ENCODE results near the gene GARRE1.
"Not testable (repeated sequence)": the region's sequence is repeated elsewhere in the genome, so short reads cannot be mapped to it uniquely, and the experiment has no call there.

Gene GARRE1, protein sequence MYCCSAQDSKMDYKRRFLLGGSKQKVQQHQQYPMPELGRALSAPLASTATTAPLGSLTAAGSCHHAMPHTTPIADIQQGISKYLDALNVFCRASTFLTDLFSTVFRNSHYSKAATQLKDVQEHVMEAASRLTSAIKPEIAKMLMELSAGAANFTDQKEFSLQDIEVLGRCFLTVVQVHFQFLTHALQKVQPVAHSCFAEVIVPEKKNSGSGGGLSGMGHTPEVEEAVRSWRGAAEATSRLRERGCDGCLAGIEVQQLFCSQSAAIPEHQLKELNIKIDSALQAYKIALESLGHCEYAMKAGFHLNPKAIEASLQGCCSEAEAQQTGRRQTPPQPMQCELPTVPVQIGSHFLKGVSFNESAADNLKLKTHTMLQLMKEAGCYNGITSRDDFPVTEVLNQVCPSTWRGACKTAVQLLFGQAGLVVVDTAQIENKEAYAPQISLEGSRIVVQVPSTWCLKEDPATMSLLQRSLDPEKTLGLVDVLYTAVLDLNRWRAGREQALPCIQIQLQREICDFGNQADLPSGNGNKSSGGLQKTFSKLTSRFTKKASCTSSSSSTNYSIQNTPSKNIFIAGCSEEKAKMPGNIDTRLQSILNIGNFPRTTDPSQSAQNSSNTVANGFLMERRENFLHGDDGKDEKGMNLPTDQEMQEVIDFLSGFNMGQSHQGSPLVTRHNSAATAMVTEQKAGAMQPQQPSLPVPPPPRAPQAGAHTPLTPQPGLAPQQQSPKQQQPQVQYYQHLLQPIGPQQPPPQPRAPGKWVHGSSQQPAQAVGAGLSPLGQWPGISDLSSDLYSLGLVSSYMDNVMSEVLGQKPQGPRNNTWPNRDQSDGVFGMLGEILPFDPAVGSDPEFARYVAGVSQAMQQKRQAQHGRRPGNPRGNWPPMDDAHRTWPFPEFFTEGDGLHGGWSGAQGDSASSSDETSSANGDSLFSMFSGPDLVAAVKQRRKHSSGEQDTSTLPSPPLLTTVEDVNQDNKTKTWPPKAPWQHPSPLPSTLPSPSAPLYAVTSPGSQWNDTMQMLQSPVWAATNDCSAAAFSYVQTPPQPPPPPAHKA (N-terminal part only)
- total RNA-seq = 25.9 to 88.2 reads per million in 2 experiments

DNA sequence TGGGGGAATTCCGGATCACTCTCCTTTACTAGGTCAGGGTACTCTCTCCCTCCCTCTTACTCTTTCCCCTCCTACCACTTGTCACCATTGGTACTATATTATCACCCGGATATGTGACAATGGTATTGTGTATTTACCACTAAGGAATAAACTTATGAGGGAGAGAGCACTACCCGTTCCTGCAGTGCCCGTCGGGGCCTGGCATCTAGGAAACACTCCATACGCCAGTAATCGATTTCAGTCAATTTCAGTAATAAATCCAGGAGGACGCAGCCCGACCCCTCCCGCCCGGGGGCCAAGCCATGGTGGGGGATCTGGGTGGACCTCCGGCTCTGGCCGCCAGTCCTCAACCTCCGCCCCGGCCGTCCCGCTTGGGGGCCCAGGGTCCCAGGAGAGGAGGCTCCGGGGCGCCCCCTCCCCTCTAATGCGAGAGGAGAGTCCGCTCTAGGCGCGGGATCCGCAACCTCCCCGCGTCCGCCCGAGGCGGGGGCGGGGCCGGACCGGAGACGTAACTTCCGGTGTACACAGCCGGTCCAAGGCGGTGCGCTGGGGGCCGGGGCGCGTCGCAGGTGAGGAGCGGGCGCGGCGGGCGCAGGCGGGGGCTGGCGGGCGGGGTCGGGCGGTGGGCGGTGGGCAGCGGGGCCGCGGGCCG, at the start of gene GARRE1:
TSS of gene GARRE1 (plus strand) at position 509 of the 652 bp plus-strand sequence. CDS start 45,920 bp downstream, outside the sequence.
- DNase-seq (ENCODE audit: low read depth) = peak; percentile 79

DNA sequence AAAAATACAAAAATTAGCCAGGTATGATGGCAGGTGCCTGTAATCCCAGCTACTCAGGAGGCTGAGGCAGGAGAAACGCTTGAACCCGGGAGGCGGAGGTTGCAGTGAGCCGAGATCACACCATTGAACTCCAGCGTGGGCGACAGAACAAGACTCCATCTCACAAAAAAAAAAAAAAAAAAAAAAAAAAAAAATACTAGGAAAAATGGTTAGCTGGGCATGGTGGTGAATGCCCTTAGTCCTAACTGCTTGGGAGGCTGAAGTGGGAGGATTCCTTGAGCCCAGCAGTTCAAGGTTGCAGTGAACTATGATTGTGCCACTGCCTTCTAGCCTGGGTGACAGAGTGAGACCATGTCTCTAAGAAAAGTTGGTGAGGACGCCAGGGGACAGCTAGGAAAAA, 49.0 kb upstream of the GARRE1 start:
- DNase-seq (ENCODE audit: low read depth) = not testable (repeated sequence)

DNA sequence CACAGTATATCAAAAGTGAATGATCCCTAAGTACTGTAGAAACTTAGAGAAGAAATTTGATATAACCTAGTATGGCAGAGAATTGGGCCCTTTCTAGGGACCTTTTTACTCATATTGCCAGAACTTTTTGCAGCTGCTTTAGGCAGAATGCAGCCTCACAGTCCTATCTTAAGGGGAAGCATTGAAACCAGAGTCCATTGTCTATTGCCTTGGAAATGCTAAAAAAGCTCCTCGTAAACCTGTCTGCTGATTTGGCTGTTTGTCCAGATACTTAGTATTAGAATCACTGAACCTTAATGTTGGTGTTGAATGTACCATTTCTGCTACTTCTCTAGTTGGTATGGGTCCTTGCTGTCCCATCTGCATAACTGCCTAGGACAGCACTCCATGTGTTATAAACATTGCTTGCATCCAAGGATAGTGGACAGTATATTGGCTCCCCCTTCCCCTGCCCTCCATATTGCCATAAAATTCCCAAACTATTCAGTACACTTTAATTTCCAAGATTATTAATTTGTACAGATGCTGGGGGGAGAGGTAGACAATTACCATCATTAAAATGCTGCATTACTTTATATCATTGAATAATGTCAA, 46.0 kb upstream of the GARRE1 start:
- DNase-seq (ENCODE audit: low read depth) = no peak

DNA sequence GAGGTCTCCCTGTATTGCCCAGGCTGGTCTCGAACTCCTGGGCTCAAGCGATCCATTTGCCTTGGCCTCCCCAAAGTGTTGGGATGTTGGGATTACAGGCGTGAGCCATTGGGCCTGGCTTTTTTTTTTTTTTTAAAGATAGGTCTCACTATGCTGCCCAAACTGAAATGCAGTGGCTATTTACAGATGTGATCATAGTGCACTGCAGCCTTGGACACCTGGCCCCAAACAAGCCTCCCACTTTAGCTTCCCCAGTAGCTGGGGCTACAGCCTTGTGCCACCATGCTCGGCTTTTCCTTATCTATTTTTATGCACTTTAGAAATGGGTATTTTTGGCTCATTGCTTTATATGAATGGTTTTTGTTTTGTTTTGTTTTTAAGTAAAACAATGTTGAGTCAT, 44.6 kb upstream of the GARRE1 start:
- no peak for DNase-seq (ENCODE audit: low read depth)

DNA sequence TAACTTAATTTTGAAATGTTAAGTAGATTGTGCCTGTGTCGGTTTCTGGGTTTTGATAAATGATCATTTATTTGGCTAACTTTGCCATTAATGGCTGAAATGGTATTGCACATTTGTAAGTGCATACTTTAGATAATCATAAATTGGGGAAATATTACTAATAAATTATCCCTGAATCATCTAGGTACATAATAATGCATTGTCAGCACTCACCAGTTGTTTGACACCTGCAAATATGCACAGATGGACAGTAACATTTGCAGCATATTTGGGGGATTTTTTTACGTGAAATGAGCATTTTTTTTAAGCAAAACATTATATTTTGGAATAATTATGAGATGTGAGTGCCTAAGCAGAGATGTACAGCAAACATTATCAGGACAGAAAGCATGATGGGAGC, 41.1 kb upstream of the GARRE1 start:
- DNase-seq (ENCODE audit: low read depth) = no peak

DNA sequence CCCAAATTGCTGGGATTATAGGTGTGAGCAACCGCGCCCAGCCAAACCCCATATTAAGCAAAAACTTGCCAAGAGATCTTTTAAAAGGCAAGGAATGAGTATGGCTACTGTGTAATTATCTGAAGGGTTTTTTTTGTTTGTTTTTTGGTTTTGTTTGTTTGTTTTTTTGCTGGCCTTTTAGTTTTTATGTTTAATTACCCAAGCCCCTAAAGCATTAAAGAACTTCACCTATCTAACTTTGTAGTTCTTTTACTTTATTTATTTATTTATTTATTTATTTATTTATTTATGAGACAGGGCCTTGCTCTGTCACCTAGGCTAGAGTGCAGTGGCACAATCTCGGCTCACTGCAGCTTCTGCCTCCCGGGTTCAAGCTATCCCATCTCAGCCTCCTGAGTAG, 40.3 kb upstream of the GARRE1 start:
- no peak for DNase-seq (ENCODE audit: low read depth)

DNA sequence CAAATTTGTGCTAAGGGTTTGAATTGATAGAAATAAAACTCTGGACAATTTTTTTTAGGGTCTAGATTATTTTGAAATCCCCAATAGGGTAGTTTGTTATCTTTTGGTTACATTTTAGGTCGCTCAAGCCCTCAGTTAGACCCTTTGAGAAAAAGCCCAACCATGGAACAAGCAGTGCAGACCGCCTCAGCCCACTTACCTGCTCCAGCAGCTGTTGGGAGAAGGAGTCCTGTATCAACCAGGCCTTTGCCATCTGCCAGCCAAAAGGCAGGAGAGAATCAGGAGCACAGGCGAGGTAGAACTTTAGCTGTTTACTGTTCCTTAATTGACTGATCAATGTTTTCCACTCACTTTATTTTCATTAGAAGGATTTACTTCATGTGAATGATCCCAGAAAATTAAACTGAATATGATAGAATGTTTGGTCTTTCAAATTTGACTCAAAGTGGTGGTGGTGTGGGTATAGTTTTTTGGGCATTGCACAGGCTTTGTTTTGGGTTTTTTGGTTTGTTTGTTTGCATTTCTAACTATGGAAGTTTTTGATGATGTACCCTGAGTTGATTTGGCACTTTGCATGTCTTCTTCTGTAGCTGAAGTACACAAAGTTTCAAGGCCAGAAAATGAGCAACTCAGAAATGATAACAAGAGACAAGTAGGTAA, 39.2 kb upstream of the GARRE1 start:
- DNase-seq (ENCODE audit: low read depth) = no peak

DNA sequence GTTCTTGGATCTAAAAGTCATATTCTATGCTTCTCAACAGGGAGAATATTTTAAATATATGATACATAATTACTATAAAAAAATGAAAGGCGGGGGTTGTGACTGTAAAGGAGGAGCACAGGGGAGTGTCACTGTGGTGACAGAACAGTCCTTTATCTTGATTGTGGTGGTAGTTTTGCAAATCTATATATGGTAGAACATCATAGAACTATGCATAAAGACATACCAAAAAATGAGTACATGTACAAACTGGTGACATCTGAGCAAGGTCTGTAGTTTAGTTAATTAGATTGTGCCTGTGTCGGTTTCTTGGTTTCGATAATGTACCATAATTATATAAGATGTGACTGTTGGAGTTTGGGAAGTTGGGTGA, 38.7 kb upstream of the GARRE1 start:
- no peak for DNase-seq (ENCODE audit: low read depth)

DNA sequence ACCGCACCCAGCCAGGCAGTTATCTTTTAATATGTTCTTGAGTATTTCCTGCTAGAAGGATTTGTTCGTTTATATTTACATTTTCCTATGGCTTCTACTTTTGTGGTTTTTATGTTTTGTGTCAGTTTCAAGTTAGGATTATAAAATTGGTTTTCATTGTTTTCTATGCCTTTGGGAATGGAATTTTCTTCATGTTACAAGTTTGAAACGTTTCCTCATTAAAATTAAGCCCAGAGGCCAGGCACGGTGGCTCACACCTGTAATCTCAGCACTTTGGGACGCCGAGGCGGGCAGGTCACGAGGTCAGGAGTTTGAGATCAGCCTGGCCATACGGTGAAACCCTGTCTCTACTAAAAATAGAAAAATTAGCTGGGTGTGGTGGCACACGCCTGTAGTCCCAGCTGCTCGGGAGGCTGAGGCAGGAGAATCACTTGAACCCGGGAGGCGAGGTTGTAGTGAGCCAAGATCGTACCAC, 37.6 kb upstream of the GARRE1 start:
- not testable (repeated sequence) for DNase-seq (ENCODE audit: low read depth)

DNA sequence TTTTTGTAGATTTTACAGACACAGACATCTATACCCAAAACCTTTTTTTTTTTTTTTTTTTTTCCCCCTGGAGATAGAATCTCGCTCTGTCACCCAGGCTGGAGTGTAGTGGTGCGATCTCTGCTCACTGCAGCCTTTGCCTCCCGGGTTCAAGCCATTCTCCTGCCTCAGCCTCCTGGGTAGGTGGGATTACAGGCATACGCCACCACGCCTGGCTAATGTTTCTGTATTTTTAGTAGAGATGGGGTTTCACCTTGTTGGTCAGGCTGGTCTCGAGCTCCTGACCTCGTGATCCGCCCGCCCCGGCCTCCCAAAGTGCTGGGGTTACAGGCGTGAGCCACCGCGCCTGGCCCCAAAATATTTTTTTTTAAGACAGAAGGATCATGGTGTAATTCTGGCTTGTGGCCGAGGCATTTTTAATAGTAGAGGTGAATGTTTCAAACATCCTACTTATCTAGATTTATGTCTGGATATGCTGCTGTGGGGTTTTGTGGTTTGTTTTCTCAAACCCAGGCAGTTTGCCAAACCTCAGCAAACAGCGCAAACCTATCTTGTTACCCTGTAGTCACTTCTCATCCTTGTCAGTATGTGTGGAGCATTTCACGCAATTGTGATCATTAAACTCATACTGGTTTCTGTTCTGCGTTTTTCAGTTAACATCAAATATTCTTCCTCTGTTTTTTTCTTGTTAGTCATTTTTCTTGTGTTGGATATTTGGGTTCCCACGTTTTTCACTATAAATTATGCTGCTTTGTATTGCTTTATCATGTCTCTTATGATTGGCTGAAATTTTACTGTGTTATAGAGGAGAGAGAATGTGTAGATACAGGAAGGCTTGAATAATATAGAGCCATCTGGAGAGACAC, 36.2 kb upstream of the GARRE1 start:
- peak; percentile 67 for DNase-seq (ENCODE audit: low read depth)

DNA sequence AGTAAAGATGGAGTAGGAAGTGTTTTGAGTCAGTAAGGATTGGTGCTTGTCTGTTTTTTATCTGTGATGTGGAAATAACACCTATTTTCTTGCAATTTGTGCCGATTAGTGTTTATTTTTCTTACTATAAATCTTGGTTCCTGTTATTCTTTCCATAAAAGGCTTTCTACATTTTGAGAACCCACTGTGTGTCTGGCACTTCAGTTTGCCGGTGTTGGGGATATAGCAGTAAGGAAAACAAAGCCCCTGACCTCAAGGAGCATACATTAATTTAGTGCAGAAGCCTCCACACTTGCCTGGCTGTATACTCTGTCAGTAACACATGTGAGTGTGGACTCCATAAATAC, 35.6 kb upstream of the GARRE1 start:
- no peak for DNase-seq (ENCODE audit: low read depth)

DNA sequence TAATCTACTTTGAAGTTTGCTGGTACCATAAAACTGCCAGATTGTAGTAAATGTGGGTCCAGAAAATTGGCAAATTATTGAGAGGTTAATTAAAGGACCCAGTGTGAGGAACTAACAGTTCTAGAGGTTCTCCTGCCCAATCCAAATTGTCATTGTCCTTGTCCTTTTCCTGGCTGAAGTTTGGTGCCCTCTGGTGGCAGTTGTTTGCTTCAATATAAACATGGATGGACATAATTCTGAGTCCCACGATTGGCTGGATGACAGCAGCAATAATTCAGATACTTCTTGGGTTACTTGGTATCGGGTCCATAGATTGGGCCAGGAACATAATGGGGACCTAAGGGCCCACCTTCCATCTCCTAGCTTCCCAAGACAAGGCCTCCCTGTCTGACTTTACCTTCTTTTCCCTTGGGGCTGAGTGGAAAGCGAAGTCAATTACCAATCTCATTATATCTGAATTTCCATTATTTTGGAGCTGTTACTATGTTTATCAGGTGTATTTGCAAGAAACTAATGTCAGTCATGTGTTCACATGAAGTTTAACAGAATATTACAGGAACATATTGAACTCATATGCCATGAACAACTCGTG, 33.8 kb upstream of the GARRE1 start:
- DNase-seq (ENCODE audit: low read depth) = peak; percentile 51

DNA sequence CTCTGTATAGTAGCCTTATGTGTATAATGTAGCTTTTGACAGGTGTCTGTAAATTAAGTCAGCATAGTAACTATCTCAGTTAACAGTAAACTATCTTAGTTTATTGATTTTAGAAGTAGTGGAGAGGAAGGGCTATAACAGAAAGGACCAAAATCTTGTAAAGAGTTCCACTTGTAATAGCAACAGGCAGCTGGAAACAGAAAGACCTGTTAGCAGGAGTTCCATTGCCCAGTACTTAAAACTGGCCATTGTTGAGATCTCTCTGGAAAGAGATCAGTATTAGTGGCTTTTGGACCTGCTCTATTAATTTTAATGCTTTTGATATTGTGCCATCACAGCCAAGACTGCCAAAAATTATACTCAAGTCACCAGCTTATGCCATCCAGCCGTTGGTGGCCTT, 32.0 kb upstream of the GARRE1 start:
- DNase-seq (ENCODE audit: low read depth) = no peak

DNA sequence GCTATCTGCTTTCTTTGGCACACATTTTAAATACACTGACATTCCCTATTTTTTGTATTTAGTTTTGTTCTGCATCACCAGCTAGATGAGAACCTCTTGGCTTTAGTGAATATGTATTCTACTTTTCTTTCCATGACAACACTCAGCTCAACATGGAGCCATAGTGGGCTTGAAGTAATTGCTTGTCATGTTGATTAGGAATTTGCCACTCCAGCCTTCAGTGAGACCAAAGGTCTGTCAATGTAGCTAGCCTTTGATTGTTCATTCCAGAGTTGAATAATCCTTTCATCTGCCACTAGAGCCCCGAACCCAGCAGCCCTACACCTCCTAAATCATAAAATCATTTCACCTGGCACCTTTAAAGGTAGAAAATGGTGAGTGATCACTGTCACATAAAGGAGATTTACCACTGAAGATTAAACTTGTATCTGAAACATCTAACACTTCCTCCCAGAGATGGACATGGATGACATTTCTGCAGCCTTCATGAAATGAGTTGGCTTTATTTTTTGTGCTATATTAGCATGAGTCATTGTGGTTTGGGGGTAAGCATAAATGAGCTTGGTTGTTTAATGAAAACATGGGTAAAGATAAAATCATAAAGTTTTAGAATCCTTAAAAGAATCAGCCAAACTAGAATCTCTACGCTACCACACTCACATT, 29.2 kb upstream of the GARRE1 start:
- DNase-seq (ENCODE audit: low read depth) = no peak

DNA sequence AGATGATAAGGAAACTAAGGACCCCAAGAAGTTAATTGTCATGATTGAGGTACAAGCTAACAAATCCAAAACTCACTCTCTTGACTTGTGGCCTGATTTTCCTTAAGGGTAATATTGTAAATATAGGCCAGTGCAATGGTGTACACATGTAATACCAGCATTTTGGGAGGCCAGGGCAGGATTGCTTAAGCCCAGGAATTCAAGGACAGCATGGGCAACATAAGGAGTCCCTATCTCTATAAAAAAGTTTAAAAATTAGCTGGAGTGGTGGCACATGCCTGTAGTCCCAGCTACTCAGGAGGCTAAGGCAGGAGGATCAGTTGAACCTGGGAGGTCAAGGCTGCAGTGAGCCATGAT, 28.7 kb upstream of the GARRE1 start:
- no peak for DNase-seq (ENCODE audit: low read depth)

DNA sequence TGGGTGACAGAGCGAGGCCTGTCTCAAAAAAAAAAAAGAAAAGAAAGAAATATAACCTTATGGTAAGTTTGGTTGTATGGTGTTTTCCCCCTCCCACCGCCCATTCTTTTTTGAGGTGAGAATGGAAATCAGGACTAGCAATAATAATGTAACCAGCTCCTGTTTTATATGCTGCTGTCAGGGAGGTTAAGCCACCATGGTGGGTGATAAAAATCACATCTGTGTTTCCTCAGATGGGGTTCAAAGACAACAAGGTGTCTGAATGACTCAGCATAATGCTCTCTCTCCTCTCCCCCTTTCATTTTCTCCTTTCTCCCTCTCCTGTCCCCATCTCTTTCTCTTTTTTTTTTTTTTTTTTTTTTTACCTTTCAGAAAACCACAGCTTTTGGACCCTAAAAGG, 28.3 kb upstream of the GARRE1 start:
- no peak for DNase-seq (ENCODE audit: low read depth)

DNA sequence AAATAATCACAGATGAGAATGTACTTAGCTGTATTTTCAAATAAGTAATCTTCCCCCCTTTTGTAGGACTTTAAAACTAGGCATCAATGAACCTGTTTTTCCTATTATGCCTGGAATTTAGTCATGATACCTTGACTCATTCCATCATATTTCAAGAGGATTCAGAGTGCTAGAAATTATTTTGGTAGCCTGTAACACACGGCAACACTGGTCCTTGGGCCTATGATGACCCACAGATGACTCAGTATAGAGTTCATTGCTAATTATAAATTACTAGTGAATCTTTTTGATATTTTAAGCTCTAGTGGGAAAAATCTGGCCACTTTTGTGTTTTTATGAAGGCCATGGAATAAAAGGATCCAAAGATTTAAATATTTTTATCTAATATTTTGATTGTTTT, 26.0 kb upstream of the GARRE1 start:
- DNase-seq (ENCODE audit: low read depth) = no peak

DNA sequence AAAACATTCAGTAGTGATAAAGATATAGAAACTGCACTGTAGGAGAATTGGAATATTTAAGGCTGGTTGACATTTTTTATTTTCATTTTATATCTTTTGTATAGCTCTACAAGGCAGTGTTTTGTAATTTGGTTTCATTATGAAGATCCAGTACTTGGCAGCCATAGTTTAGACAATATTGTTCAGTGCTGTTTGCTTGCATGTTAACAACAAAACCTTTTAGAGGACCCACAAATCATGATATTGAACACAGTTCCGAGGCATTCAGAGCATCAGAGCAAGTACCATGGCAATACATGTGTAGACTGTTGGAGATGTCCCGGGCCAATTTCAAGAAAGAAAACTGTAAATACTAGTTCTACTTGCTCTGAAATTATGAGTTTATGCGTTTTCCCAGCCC, 25.6 kb upstream of the GARRE1 start:
- DNase-seq (ENCODE audit: low read depth) = no peak

DNA sequence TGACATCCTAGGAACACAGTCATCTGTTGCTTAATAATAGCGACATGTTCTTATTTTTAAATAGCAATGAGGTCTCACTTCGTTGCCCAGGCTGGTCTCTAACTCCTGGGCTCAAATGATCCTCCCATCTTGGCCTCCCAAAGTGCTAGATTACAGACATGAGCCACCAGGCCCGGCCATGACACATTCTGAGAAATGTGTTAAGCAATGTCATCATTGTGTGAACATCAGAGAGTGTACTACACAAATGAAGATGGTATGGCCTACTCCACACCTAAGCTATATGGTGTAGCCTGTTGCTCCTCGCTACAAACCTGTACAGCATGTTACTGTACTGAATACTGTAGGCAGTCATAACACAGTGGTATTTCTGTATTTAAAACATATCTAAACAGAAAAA, 24.6 kb upstream of the GARRE1 start:
- DNase-seq (ENCODE audit: low read depth) = no peak
